ENCODE results near the gene RIF1. TPM values are rescaled to one million over a fixed set of nuclear protein-coding genes. Genes with fewer than 3 reads are reported as not detected.
"Not testable (repeated sequence)": the region's sequence is repeated elsewhere in the genome, so short reads cannot be mapped to it uniquely, and the experiment has no call there.

Gene RIF1
- total and polyA plus RNA-seq, 9 of the 15 experiments (the other 6 are each of a cell fraction or from before 2014, with no cell fraction given), result 11.0 to 109 (median 44.2) TPM

DNA sequence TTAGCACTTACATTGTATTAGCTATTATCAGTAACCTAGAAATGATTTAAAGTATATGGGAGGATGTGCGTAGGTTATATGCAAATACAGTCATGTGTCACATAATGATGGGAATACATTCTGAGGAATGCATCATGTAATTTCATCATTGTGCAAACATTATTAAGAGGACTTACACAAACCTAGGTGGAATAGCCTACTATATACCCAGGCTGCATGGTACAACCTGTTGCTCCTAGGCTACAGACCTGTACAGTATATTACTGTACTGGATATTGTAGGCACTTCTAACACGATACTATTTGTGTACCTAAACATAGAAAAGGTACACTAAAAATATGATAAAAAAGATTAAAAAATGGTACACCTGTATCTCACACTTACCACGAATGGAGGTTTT is 7.9 kb downstream of the RIF1 start:
- ATAC-seq, result peak; percentile 7; the same call in 1 of the 3 replicates
- no peak for DNase-seq (ENCODE audit: extremely low read depth in 1 of 4, low spot score in 3 of 4)
- H2AFZ ChIP-seq (ENCODE audit: low read depth, low read length), result no peak overlapping the region
- ChIA-PET POLR2A (interaction anchor here (1.5 kb wide), 1 partner anchor 8 kb away, joined by 9 read pairs; the partner anchor contains the start of gene RIF1), CTCF (ENCODE audit: low intra/inter-chr PET ratio) (no interaction called here)
- WGBS (ENCODE audit: insufficient coverage, low coverage, missing lambda C conversion rate), result 93% methylated on average over 3 of the region's 3 CpGs
- no TSS peak for BruUV-seq (replicated peaks)
- H3K4me1 ChIP-seq (replicated peaks in 1 of 2; ENCODE audit: control insufficient read depth in 2 of 2, insufficient read depth in 2 of 2, low read length in 2 of 2), result no peaks in the 10 kb centered on the region
- no peak overlapping the region for H3K9ac ChIP-seq (ENCODE audit: insufficient read depth in 1 of 2, low read depth in 2 of 2, low read length in 2 of 2)
- no peaks in the 10 kb centered on the region for H3K9me3 ChIP-seq (replicated peaks; ENCODE audit: control insufficient read depth, insufficient read depth, low read depth, low read length)
- H3K36me3 ChIP-seq (ENCODE audit: control insufficient read depth, insufficient read depth, low read length), result peaks cover 98% of the 10 kb centered on the region
- H4K20me1 ChIP-seq (replicated peaks; ENCODE audit: control insufficient read depth, insufficient read depth, low read length), result no peaks in the 10 kb centered on the region
- H3K9me1 ChIP-seq (ENCODE audit: control insufficient read depth, insufficient read depth, low read length), result no peaks in the 10 kb centered on the region
- intact Hi-C loops (cut with micrococcal nuclease), result no loop called here
- TF ChIP-seq RBFOX2 (IDR thresholded peaks at IDR 0.05; ENCODE audit: low read depth, low read length), result 0 out of 2 replicates have a peak, but pooled peaks have one; percentile 2
- TF ChIP-seq L3MBTL2 (IDR thresholded peaks at IDR 0.05), result no peak
- no peak for FAIRE-seq
- no peaks in the 10 kb centered on the region; a peak in 1 of 5 replicates for H3K27me3 ChIP-seq (ENCODE audit: control insufficient read depth in 2 of 2, insufficient read depth in 2 of 2, low read length in 2 of 2)
- peaks cover 77% of the 10 kb centered on the region for H3K79me2 ChIP-seq (ENCODE audit: control insufficient read depth, insufficient read depth, low read length)
- in situ Hi-C loops (cut with MboI), result no loop called here
- H3K27ac ChIP-seq (ENCODE audit: extremely low read depth, low read depth, low read length), result no peak overlapping the region
- no peak overlapping the region for H3K4me2 ChIP-seq (ENCODE audit: insufficient read depth, low read length)
- no peak overlapping the region for H3K4me3 ChIP-seq

- H2AFZ ChIP-seq (ENCODE audit: low read depth, low read length); CTCF ChIA-PET (ENCODE audit: low intra/inter-chr PET ratio); FAIRE-seq; ATAC-seq; H3K9me1 ChIP-seq (ENCODE audit: control insufficient read depth, insufficient read depth, low read length); H3K4me2 ChIP-seq (ENCODE audit: insufficient read depth, low read length); BruUV-seq (replicated peaks); intact Hi-C loops (cut with micrococcal nuclease); H4K20me1 ChIP-seq (replicated peaks; ENCODE audit: control insufficient read depth, insufficient read depth, low read length); H3K9me3 ChIP-seq (replicated peaks; ENCODE audit: control insufficient read depth, insufficient read depth, low read depth, low read length); H3K4me1 ChIP-seq (replicated peaks in 1 of 2; ENCODE audit: control insufficient read depth in 2 of 2, insufficient read depth in 2 of 2, low read length in 2 of 2); DNase-seq (ENCODE audit: extremely low read depth in 1 of 4, low spot score in 3 of 4); H3K27ac ChIP-seq (ENCODE audit: extremely low read depth, low read depth, low read length); H3K27me3 ChIP-seq (ENCODE audit: control insufficient read depth in 2 of 2, insufficient read depth in 2 of 2, low read length in 2 of 2); H3K4me3 ChIP-seq; in situ Hi-C loops (cut with MboI); H3K9ac ChIP-seq (ENCODE audit: insufficient read depth in 1 of 2, low read depth in 2 of 2, low read length in 2 of 2): not testable (repeated sequence)
- Histone ChIP-seq H3K36me3 (ENCODE audit: control insufficient read depth, insufficient read depth, low read length) (peaks cover 99% of the 10 kb centered on the region), H3K79me2 (ENCODE audit: control insufficient read depth, insufficient read depth, low read length) (peaks cover 81% of the 10 kb centered on the region)
- 95% methylated on average over 12 of the region's 12 CpGs for WGBS (ENCODE audit: insufficient coverage, low coverage, missing lambda C conversion rate)
- peak; percentile 78 for TF ChIP-seq CEBPB (tag; IDR thresholded peaks at IDR 0.05)
- POLR2A ChIA-PET, result interaction anchor here (2.5 to 2.6 kb wide), 2 partner anchors 10 to 12 kb away, joined by 8 to 14 read pairs; partner anchors contain the start of gene RIF1
Observed at GRCh38 chr2:151421681-151422080, 12.0 kb downstream of the RIF1 start.

All from K562 (cell line).